ENCODE data around the gene CEP104.

CEP104 gene

DNA sequence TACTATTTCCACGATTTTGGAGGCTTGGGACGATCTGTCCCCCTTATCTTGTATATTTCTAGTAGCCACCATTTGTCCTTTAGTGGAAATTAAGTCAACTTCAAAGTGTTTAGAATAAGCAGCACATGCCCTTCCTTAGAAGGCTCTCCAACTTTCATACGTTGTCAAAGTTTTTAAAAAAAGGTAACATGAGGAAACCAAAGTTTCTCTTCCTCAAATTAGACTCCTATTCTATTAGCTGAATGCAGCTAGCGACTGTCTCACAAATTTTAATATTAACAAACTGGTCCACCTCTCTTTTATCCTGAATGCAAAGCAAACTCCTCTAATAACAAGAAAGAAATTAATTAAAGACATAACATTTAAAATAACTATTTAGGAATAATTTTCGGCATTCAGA lies 36.2 kb upstream of the CEP104 start:
- DNase-seq, result no peak

DNA sequence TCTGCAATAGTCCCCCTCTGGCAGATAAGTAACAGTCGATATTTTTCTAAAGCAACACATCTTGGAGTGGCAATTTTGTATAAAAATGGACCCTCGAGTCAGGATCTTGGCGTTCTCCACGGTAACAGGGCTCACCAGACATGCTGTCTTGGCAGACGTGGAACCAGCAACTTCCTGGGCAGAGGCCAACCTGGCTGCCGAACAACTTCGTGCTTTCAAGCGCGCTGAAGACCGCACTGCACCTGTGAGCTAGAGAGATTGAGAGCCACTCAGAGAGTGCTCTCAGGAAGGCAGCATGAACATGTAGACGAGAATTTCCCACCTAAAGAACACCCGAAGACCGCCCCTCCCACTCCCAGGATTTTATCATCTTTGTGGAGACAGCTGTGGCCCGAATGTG lies 35.7 kb upstream of the CEP104 start:
- DNase-seq, result no peak

DNA sequence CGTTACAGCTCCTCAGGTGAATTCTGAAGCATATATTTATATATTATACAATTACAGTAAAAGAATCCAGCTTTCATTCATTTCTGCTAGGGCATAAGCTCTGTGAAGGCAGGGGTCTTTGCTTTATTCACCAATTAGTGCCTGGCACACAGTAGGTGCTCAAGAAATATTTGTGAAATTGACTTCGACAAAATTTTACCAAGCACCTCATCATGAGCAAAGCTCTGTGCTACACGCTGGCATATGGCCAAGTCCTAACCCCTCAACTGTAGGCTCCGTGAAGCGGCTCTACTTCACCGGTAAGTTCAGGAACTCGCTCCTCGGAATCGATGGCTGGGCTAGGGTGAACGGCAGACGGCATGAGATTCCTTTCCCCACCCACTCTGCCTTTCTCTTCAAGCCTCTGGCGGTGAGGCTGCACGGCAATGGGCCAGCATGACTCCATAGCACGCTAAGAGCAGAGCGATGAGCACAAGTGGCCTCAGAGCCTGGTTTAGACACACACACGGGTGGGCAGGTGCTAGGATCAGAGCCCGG lies 34.4 kb upstream of the CEP104 start:
- no peak for DNase-seq

DNA sequence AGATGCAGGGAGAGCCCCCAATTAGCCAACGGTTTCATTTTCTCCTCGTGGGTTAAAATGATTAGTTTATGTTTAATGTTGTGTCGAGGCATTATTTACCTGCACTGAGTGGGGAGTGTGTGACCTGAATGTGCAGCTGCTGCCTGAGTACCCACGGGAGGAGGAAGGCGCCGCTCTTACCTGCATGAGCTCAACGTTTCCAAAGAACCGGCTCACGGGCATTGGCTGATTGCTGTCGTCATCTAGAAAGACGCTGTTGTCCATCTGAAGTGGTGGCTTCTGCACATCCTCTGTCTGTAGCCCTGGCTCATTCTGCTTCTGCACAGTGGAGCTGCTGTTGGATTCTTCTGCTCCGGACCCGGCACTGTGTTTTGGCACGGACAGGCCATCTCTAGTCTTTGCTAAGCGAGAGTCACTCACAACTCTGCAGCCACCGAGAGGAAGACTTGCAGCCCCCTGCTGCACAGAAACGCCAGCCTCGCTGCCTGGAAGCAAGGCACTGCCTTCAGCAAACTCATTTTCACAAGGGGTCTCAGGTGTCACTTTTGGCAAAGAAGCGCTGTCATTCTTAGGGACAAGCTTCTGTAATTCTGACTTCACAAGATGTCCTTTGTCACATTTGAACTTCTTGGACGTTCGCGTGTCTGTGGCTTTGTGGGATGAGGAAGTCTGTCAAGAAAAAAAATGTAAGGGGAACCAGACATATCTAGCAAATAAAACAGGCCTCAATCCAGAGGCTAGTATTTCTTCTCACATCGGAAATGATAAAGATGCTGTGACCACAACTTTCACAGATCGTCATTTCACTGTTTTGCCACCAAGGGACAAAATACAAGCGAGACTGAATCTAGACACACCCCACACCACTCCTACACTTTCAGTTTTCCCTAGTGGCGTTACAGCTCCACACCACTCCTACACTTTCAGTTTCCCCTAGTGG lies 33.6 kb upstream of the CEP104 start:
- no peak for DNase-seq

DNA sequence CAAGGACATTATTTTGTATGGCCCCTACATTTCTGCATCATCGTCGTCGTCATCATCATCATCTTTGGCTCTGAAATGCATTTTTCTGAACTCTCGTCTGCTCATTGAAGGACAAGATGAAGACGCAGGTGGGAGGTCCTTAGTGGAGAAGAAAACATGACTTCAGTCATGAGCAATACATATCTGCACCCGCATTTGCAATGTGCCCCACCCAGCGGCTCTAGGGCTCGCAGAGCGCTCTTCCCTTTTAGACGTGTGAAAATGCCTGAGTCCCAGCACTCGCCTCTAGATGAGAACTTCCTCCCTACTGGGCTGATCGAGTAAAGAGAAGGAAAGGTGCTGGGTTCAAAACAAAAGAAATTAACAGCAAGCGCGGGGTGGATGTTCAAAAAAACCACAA lies 32.9 kb upstream of the CEP104 start:
- no peak for DNase-seq

DNA sequence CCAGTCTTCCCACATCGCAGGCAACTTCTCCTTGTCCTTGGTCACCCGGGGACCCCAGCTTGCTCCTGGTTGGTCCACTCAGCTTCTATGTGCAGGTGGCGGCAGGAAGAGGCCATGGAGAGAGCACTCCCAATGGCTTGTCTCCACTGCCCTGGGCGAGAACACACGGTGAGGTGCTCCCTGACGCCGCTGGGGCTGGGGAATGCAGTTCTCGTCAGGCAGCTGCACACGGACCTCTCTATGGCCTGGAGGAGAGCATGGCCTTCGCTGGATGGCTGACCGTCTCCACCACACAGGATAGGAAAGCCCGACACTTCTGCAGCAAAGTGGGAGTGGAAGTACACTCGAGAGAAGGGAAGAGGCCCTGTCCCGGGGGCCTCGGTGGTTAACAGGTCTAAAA lies 31.3 kb upstream of the CEP104 start:
- DNase-seq, result no peak

DNA sequence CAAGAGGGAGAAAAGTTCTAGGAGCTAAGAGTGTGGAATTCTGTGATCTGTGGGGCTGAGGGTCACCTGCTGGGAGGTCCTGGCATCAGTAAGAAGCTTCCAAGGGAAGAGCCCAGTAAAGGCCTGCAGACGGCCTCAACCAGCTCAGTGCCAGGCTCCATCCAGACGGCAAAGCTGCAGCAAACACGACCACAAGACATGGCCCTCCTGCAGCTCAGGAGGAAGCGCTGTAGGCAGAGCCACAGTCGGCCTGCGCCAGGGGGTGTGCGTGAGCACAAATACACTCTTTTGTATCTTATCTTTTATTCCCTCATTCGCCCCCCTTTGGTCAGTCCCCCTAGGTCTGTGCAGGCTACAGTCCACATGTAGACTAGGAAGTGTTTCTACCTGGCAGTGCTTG lies 29.7 kb upstream of the CEP104 start:
- no peak for DNase-seq

DNA sequence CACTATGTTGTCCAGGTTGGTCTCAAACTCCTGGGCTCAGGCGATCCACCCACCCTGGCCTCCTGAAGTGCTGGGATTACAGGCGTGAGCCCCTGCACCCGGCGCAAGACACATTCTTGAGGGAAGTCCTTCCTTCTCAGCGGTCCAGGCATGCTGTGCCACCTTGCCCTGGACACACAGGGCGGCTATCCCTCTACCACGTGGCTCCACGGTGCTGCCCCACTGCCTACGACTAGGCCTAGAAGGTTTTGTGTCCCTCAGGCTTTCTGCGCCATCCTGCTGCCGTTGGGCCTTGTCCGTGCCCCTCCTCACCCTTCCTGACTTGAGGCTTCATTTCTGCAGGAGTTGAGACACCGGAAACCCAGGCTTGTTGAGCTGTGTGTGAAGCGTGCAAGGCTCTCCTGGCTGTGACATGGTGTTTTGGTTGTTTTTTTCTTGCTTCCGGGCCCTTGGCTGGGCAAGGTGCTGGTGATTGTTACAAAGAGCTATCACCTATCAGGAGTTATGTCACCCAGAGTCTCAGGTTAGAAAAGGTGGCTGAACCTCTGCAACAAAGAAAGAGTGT lies 29.2 kb upstream of the CEP104 start:
- DNase-seq, result no peak

DNA sequence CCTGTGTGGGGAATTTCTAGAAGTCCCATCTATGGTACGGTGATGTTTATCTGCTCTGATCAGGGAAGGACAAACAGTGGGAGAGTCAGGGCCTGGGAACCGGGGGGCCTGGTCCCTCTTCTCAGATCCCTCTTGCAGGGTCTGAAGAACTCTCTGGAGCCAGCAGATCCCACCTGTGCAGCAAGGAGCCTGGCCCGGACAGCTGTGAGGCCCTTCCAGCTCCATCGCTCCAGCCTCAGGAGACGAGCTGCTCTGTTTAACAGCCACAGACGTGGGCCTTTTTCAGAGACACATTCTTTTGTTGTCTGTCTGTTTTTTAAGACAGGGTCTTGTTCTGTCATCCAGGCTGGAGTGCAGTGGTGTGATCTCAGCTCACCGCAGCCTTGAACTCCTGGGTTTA lies 28.6 kb upstream of the CEP104 start:
- no peak for DNase-seq

DNA sequence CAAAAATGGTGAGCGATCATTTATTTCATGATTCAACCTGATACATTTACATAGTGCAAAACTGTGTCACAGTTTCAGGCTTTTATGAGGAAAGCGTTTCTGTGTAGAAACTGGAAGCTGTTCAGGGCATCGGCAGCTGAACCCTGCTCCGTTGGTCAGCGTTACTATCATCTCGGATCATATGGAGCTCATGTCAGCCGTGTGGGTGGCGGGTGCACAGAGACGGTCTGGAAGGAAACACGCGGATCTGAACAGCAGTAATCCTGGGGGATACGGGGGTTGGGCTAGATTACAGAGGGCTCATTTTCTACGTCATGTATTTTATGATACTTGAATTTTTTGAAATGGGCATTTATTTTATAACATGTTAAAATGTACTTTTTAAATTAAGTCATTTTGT lies 28.0 kb upstream of the CEP104 start:
- no peak for DNase-seq

DNA sequence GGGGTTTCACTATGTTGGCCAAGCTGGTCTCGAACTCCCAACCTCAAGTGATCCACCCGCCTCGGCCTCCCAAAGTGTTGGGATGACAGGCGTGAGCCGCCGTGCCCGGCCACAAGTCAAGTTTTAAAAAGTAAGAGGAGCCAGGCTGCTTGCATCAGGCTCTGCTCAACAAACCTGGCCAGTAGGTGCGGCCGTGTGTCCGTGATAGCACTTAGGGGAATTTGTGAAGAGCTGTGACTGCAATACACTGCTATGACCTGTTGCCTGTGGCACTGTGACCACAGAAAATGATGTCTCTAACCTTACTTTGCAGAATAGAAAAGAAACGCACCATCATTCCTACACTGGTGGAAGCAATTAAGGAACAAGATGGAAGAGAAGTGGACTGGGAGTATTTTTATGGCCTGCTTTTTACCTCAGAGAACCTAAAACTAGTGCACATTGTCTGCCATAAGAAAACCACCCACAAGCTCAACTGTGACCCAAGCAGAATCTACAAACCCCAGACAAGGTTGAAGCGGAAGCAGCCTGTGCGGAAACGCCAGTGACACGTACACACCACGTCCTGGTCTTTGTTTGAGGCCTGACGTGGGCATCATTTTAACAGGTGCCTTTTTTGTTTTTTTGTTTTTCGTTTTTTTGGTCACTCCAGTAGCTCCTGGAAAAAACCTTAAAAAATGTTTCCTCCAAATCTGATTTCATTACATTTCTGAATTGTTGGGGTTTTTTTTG lies 26.3 kb upstream of the CEP104 start:
- no peak for DNase-seq

DNA sequence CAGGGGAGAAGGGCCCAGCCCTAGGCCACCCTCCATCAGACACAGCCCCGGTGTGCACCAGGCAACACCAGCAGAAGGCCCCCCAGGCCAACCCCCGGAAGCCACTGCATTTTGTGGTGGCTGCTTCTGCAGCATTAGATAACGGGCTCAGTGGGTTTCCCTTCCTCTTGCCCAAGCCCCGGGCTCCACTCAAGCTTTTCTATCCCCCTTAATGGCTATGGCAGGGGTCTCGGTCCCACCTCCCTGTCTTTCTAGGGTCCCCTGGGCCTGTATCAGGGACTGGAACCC lies 24.1 kb upstream of the CEP104 start:
- no peak for DNase-seq

DNA sequence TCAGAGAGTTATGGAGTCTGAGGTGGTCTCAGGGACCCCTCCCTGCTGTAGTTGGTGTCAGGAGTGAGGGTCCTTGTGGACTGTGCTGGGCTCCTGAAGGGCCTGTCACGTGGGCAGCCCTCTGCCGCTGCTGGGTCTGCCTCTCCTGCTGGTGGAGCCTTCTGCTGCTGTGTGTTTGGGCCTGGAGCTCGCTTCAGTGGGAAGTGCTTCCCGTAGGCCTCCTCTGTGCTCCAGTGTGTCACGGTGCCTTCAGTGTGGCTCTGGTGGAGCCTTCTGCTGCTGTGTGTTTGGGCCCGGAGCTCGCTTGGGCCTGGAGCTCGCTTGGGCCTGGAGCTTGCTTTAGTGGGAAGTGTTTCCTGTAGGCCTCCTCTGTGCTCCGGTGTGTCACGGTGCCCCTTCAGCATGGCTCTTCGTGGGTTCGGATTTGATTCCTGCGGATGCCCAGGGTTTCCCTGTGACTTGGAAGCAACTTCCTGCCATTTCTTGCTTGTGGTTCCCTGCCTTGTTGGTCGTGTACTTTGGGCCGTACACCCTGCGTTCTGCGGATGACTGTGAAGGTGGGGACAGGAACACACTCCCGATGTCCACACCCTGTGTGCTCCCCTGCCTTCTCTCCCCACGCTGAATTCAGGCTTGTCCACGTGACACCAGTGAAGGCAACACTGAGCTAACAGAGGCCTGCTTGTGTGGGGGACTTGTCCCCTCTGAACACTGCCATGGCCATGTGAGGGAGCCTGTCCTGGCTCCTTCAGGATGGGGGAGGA lies 23.6 kb upstream of the CEP104 start:
- no peak for DNase-seq

DNA sequence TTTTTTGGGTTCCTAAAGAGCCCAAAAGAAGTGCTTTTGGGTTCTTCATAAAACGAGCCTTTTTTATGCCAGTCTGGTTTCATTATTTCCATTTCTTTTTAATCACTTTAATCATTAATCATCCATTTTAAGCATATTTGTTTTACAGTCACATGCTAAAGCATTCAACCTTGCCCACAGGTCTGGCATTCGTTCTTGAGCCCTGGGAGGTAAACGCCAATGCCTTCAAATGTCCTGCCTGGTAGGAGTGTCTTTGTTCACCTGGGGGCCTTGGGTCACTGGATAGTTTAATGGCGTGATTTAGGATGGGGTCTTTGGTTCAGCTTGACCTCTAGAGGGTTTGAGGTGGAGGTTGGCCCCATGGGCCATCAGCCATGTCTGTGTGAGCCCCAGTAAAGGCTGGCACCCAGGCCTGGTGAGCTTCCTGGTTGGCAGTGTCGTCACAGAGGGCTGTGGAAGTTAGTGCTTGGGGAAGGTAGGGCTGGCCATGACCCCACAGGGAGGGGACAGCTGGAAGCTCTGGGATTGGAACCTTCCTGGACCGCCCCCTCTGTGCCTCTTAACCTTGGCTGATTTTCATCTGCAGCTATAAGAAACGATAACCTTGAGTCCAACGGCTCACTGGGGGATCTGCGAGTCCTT lies 22.9 kb upstream of the CEP104 start:
- no peak for DNase-seq

DNA sequence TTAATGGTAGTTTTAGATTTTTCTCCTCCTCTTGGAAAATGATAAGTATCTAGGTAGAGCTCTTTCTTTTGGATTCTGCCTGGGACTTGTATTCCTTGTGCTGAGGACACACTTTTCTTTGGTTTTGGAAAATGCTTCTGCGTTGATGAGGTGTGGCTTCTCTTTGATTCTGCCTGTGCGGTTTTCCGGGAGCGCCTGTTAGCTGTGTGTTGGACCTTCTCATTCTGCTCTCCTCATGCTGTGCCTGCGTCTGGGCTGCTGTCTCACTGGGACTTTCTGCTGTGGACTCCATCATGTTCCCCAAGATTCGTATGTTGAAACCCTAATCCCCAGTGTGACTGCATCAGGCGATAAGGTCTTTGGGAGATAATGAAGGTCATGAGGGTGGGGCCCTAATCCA lies 22.1 kb upstream of the CEP104 start:
- no peak for DNase-seq

DNA sequence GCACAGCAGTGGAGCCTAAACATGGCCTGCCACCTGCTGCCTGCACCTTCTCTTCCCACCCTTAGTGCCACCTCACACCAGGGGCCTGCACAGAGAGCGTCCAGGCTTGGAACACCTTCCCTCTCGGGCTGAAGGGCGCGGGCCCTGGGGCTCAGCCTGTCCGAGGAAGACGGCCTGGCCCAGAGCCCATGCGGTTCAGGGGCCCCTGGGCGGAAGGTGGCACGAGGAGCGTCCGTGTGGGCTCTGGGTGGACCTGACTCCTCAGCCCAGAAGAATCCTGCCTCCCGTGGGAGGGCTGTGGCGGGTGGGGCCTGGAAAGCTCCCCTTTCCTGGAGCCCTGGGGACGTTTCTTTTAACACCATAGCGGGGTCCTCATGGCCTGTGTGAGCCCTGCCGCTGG lies 19.7 kb upstream of the CEP104 start:
- no peak for DNase-seq

DNA sequence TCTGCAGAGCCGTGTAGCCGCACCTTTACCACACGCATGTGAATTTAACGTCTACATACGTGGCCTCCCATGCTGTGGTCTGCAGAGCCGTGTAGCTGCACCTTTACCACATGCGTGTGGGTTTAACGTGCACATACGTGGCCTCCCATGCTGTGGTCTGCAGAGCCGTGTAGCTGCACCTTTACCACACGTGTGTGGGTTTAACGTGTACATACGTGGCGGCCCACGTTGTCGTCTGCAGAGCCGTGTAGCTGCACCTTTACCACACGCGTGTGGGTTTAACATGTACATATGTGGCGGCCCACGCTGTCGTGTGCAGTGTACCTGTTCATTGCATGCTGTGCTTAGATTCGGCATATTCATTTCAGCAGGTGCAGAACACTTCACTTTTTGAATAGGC lies 17.7 kb upstream of the CEP104 start:
- no peak for DNase-seq

DNA sequence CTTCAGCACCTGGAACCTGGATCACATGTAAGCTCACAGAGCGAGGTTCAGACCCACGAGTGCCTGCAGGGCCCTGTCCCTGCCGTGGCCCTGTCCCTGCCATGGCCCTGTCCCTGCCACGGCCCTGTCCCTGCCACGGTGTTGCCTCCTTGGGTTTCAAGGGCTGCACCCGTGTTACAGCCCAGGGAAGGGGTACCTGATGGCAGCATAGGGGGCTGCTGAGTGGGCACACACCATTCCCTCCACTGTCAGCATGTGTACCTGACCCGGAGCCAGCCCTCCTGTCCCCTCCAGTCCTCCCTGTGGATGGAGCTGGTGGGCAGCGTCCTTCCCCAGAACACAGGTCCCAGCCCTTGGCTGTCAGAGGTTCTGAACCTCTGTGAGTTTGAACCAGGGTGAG lies 15.5 kb upstream of the CEP104 start:
- DNase-seq, result no peak

DNA sequence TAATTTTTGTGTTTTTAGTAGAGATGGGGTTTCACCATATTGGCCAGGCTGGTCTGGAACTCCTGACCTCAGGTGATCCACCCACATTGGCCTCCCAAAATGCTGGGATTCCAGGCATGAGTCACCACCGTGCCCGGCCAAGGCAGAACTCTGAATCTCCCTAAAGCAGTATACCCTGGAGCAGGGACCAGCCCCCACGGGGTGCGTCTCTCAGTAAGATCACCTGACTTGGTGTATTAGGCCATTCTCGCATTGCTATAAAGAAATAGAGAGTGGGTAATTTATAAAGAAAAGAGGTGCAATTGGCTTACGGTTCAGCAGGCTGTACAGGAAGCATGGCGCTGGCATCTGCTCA lies 14.4 kb upstream of the CEP104 start:
- no peak for DNase-seq

DNA sequence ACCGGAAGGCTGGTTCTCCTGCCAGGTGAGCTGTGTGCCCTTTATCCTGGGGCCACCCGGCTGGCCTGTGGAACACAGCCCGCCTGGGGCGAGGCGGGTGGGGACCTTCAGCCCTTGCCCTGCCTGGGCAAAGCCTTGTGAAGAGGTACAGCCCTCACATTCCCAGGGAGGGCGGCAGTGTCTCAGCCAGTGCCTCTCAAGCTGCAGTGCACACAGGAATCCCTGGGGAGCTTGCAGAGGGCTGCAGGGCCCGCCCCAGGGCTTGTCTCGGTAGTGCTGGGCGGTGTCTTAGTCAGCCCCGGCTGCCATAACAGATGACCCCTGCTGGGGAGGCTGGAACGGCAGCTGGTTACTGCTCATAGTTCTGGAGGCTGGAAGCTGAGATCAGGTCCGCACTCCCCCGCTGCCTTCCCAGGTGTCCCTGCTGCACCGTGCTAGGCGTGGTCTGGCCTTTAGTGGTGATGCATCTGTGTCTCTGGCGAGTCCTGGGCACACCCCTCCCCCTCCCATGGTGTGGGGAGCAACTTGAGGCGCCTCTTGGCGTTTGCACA lies 12.8 kb upstream of the CEP104 start:
- DNase-seq, result no peak

DNA sequence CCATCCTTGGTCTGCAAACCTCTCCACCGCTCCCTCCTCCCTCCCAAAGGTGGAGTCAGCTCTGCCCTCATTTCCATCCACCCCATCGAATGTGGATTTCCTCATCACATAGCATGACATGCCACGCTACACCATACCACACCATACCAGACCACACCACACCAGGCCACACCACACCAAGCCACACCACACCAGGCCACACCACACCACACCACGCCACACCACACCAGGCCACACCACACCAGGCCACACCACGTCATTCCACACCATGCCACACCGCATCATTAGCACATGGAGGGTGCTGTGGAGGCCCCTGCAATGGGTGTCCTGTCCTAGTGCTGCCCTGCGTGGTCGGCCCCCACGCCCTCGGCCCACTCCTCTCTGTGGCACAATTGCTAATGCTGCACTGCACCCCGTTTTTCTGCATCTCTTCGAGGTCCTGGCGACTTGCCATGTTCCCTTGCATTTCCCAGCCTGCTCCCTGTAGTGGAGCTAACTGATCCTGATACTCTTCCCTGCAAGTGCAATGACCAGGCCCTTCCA lies 11.5 kb upstream of the CEP104 start:
- DNase-seq, result no peak

DNA sequence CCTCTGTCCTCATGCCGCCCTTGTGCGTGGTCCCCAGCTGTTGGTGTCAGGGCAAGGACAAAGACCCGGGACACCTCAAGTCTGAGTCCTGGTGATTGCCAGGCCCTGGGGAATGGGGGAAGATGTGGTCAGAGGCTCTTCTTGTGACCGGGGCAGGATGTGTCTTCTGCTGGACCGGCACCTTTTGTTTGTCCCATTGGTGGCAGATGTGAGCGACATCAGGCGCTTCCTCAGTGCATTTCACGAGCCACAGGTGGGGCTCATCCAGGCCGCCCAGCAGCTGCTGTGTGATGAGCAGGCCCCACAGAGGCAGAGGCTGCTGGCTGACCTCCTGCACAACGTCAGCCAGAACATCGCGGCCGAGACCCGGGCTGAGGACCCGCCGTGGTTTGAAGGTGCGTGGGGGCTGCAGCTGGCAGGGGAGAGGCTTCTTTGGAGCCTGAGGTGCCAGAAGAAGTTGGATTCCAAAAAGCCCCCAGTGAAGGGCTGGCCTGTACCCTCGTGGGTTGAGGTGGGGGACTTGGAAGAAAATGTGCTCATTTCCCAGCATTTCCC lies 8.7 kb upstream of the CEP104 start:
- DNase-seq, result no peak
